Activated CD8-positive, alpha-beta memory T cell treated with anti-CD3 and anti-CD28 coated beads, Interleukin-2, amount 50 U/mL, for 4 hours (primary cell): Measurements from ENCODE around the gene MAP3K12.
"Not testable (repeated sequence)": the region's sequence is repeated elsewhere in the genome, so short reads cannot be mapped to it uniquely, and the experiment has no call there.

Source experiments
- DNase-seq: peaks from one replicate; pipeline ENCODE4 v3.0.0-alpha.2; 2020

The MAP3K12 gene, protein sequence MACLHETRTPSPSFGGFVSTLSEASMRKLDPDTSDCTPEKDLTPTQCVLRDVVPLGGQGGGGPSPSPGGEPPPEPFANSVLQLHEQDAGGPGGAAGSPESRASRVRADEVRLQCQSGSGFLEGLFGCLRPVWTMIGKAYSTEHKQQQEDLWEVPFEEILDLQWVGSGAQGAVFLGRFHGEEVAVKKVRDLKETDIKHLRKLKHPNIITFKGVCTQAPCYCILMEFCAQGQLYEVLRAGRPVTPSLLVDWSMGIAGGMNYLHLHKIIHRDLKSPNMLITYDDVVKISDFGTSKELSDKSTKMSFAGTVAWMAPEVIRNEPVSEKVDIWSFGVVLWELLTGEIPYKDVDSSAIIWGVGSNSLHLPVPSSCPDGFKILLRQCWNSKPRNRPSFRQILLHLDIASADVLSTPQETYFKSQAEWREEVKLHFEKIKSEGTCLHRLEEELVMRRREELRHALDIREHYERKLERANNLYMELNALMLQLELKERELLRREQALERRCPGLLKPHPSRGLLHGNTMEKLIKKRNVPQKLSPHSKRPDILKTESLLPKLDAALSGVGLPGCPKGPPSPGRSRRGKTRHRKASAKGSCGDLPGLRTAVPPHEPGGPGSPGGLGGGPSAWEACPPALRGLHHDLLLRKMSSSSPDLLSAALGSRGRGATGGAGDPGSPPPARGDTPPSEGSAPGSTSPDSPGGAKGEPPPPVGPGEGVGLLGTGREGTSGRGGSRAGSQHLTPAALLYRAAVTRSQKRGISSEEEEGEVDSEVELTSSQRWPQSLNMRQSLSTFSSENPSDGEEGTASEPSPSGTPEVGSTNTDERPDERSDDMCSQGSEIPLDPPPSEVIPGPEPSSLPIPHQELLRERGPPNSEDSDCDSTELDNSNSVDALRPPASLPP

DNA sequence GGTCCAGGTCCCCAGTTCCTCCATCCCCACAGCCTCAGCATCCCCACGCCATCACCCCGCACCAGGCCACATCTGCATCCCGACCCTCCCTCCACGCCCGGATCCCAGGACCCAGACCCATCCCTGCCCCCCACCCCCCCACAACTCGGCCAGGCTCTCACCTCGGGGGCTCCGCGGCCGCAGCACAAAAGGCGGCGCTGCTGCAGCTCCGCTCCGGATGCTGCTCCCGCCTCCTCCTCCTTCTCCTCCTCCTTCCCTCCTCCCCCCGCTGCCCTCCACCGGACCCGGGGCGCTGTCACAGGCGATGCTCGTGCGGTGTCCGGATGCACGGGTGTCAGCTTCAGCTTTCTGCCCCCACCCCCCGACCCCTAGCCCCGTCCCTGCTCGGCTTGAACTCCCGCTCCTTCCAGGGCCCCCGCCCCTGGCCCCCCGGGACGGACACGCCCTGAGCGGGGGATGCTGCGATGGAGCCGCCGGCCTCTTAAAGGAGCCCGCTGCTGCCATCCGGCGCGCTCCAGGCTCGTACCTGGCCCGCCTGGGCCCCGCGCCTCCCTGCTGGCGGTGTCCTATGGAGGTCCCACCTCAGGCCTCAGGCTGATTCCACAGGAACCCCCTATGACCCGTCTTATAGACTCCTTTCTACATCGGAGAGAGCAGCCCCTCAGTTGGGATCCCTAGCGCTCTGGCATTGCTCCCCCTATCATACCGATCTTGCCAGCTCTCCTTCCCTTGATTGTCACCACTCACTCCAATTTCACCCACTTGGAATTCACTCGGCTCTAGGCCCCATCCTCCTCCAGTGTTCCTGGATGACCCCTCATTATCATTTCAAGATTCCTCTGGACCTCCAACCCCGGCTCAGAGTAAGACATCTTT lies at the start of gene MAP3K12:
TSS of gene MAP3K12 (minus strand) at position 193 of the 876 bp plus-strand sequence. CDS start 12,067 bp downstream, outside the sequence.
- peak; percentile 52 for DNase-seq

GRCh38 chr12:53548354-53548753 lies 49.1 kb upstream of the MAP3K12 start:
- DNase-seq, result not testable (repeated sequence)

GRCh38 chr12:53543539-53543938 lies 44.3 kb upstream of the MAP3K12 start:
- DNase-seq, result peak; percentile 32

DNA sequence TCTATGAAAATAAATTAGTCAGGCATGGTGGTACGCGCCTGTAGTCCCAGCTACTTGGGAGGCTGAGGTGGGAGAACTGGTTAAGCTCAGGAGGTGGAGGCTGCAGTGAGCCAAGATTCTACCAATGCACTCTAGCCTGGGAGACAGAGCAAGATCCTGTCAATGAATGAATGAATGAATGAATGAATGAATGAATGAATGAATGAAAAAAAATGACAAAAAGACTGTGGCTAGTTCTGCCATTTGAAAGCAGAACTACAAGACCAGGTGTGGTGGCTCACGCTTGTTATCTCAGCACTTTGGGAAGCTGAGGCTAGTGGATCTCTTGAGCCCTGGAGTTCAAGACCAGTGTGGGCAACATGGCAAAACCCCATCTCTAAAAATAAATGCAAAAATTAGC lies 40.3 kb upstream of the MAP3K12 start:
- DNase-seq, result no peak

DNA sequence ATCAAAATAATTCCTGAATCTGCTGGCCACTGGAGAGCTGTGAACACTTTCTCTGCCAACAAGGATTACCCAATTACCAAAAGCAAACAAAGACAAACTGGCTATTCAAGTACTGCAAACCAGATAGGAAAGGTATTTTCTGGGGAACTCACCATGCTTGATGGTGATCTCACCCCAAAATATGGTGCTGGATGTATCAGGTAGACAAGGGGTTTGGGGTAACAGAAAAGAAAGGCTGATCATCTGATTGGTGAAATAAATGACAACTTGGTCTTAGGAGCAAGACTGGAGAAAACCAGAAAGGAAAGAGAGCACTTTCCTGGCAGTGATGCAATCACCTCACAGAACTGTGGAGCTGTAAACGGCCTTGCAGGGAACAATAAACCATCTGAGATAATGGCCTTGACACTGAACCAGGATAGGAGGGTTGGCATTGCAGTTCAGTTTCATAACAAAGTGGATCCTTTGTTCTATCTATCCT lies 39.0 kb upstream of the MAP3K12 start:
- DNase-seq, result no peak

DNA sequence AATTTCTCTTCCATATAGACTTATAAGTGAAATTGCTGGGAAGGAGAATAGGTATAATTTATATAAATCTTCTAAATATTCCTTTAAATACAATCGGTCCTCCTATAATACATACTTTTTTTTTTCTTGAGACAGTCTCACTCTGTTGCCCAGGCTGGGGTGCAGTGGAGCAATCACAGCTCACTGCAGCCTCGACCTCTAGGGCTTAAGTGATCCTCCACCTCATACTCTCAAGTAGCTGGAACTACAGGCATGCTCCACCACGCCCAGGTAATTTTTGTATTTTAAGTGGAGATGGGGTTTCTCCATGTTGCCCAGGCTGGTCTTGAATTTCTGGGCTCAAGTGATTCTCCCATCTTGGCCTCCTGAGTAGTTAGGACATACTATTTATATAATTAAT lies 37.7 kb upstream of the MAP3K12 start:
- DNase-seq, result no peak

DNA sequence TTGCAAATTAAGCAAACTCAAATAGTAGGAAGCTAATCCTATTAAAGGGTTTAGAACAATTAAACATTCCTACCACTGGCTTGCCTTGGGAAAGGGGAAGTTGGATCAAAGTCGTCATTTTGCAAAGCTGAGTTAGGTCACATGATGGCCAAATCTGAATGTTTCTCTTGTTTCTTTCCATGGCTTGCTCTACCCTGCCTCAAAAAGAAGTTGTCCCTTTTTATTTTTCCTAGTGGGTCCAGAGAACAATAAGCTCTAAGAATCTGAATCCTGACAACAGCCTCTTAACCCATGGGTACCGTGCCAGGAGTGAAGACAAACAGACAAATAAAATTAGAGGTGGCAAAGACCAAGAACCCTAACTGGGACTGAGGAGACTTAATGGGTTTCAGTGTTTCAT lies 34.2 kb upstream of the MAP3K12 start:
- no peak for DNase-seq

DNA sequence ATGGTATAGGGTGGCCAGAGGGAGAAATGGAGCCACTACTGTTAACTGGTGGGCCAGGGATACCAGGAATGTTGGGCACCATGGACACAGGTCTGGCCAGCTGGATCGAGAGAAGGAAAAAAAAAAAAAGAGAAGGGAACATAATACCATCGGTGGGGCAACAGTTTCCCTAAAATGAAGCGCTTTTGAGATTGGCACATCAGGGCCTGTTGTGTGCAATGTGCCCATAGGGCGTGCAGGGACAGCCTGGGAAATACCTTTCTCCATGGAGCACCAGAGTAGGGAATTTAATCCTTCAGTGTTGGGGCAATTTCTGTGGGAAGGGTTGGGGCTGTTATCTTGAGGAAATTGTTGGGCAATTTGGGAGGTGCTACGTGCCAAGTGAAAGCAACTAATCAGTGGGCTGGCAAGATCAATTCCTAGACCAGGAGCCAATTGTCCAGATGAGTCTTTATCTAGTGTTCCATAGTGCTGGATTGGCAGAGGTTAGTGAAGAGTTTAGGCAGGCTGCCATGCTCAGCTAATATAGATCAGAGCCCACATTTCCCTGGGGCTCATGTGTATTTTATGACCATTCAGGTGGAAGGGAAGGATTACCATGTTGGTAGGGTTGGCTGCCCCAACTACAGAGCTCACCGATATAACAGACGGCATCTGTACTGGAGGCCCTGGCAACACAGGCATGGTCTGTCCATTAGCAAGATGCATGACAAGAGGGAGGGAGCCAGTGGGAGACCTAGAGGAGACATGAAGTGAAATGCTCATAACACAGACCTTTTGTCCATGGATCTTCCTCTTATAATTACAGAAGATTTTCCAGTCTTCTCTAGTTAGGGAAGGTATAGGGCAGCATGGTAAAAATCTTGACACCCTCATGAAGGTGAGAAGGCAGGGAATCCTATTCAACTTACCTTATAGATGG lies 33.5 kb upstream of the MAP3K12 start:
- no peak for DNase-seq

- no peak for DNase-seq
These were observed 32.8 kb upstream of the MAP3K12 start for GRCh38 chr12:53532021-53532420.

- no peak for DNase-seq
These were observed 31.7 kb upstream of the MAP3K12 start for GRCh38 chr12:53530920-53531319.

- DNase-seq, result no peak
These were observed 30.8 kb upstream of the MAP3K12 start for GRCh38 chr12:53530061-53530460.

- no peak for DNase-seq
These were observed 25.2 kb upstream of the MAP3K12 start for GRCh38 chr12:53524476-53524875.

DNA sequence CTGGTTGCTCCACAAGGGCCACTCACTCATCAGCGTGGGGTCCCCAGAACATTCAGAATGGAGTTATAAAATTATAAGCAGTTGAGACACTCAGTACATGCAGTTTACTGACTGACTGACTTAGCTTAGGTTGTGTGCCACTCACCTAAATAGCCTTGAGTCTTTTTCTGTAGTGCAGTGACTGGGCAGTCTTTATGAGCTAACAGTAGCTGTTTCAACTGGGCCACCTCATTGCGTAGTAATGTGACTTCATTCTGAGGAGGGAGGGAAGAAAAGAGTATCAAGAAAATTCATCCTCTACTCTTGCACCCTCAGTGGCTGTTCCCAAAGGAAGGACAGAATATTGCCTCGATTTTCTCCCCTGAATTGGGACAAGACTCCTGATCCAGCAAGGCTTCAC lies 23.9 kb upstream of the MAP3K12 start:
- no peak for DNase-seq

GRCh38 chr12:53518381-53518780 lies 19.1 kb upstream of the MAP3K12 start:
- DNase-seq, result no peak

- DNase-seq, result no peak
These were observed 17.6 kb upstream of the MAP3K12 start for GRCh38 chr12:53516758-53517455.

GRCh38 chr12:53515291-53515680 lies 16.0 kb upstream of the MAP3K12 start:
- DNase-seq, result no peak

- no peak for DNase-seq
These were observed 15.5 kb upstream of the MAP3K12 start for GRCh38 chr12:53514628-53515290.

- no peak for DNase-seq
These were observed 14.6 kb upstream of the MAP3K12 start for GRCh38 chr12:53513712-53514410.

DNA sequence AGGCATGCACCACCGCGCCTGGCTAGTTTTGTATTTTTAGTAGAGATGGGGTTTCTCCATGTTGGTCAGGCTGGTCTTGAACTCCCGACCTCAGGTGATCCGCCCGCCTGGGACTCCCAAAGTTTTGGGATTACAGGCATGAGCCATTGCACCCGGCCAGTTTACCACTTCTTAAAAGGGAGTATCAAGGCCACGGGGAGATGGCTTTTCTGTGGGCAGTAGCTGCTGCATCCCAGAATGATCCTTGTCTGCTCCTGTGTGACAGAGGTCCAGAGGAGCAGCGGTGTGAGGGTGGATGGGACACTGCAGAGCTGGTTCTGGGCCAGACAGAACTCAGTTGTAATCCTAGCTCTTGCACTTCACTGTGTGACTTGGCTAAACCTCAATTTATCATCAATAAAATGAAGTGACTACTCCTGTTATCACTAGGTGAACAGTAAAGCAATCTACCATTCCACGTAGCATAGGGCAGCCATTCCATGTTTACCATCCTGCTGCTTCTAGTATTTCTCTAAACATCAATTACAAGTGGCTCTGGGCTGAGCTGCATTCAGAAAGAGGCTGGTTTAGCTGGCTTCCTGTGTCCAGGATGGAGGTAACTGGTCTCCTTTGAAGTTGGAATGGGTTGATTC lies 11.0 kb upstream of the MAP3K12 start:
- no peak for DNase-seq
